HepG2 (cell line): Measurements from ENCODE around the gene EEPD1. TPM values are rescaled to one million over a fixed set of nuclear protein-coding genes. Genes with fewer than 3 reads are reported as not detected.

Experiments used
- AHR ChIP-seq: IDR thresholded peaks from 2 replicates; pipeline ENCODE4 v1.6.1; 2018; ENCODE audit warnings: missing genetic modification reagents, missing compliant biosample characterization
- BORCS8-MEF2B ChIP-seq: sonication (generic); formaldehyde crosslinking; IDR thresholded peaks from 2 replicates; pipeline ENCODE4 v1.8.0; 2022; ENCODE audit warnings: mild to moderate bottlenecking, missing genetic modification reagents
- CENPBD1 ChIP-seq: sonication (generic); formaldehyde crosslinking; IDR thresholded peaks from 2 replicates; pipeline ENCODE4 v1.8.0; 2022; ENCODE audit warnings: missing genetic modification reagents, low read depth, mild to moderate bottlenecking, borderline replicate concordance
- CHD4 ChIP-seq: fragments of 200-600 bp; sonication (generic); IDR thresholded peaks from 2 replicates; pipeline ENCODE4 v1.7.0; 2017; ENCODE audit warnings: mild to moderate bottlenecking, low read length, borderline replicate concordance
- DZIP1 ChIP-seq: sonication (generic); formaldehyde crosslinking; IDR thresholded peaks from 2 replicates; pipeline ENCODE4 v1.5.0; 2020; ENCODE audit warnings: mild to moderate bottlenecking, missing genetic modification reagents
- GLI4 ChIP-seq: sonication (generic); formaldehyde crosslinking; IDR thresholded peaks from 2 replicates; pipeline ENCODE4 v1.5.1; 2020; ENCODE audit warnings: missing genetic modification reagents, mild to moderate bottlenecking, moderate library complexity, borderline replicate concordance
- HMGXB3 ChIP-seq: sonication (generic); formaldehyde crosslinking; IDR thresholded peaks from 2 replicates; pipeline ENCODE4 v1.4.0; 2020; ENCODE audit warnings: missing genetic modification reagents, borderline replicate concordance
- KDM4B ChIP-seq: sonication (generic); formaldehyde crosslinking; IDR thresholded peaks from 2 replicates; pipeline ENCODE4 v1.4.0; 2020; ENCODE audit warnings: missing genetic modification reagents
- NR0B2 ChIP-seq: sonication (generic); formaldehyde crosslinking; IDR thresholded peaks from 2 replicates; pipeline ENCODE4 v1.4.0; 2020; ENCODE audit warnings: mild to moderate bottlenecking, missing genetic modification reagents
- PHF8 ChIP-seq: sonication (generic); formaldehyde crosslinking; IDR thresholded peaks from 2 replicates; pipeline ENCODE4 v1.5.0; 2020; ENCODE audit warnings: missing genetic modification reagents
- POLR2A ChIP-seq, 2 experiments: IDR thresholded peaks; 2 replicates each; pipeline ENCODE4 v1.6.1; 2011; ENCODE audit warnings: low read depth in 2 of 2, low read length in 2 of 2, mild to moderate bottlenecking in 1 of 2, moderate library complexity in 1 of 2; ENCODE audit not compliant: insufficient read depth in 1 of 2
- REXO4 ChIP-seq: sonication (generic); formaldehyde crosslinking; IDR thresholded peaks from 2 replicates; pipeline ENCODE4 v1.8.0; 2022; ENCODE audit warnings: missing genetic modification reagents, mild to moderate bottlenecking, borderline replicate concordance
- SMC3 ChIP-seq: IDR thresholded peaks from 2 replicates; pipeline ENCODE4 v1.6.1; 2011; ENCODE audit warnings: low read length, improper control_type of control experiment
- SRSF1 ChIP-seq: fragments of 200-400 bp; formaldehyde crosslinking; optimal IDR thresholded peaks from 2 replicates; pipeline ENCODE3; 2017; ENCODE audit warnings: mild to moderate bottlenecking, low read depth, low read length, moderate library complexity
- THRA ChIP-seq: sonication (generic); formaldehyde crosslinking; IDR thresholded peaks from 2 replicates; pipeline ENCODE4 v1.4.0; 2020; ENCODE audit warnings: missing genetic modification reagents, borderline replicate concordance
- ZNF230 ChIP-seq: sonication (generic); formaldehyde crosslinking; IDR thresholded peaks from 2 replicates; pipeline ENCODE4 v1.4.0; 2020; ENCODE audit warnings: mild to moderate bottlenecking, missing genetic modification reagents
- ZNF44 ChIP-seq: sonication (generic); formaldehyde crosslinking; IDR thresholded peaks from 2 replicates; pipeline ENCODE4 v1.5.1; 2020; ENCODE audit warnings: mild to moderate bottlenecking, missing genetic modification reagents
- ZNF501 ChIP-seq: sonication (generic); formaldehyde crosslinking; IDR thresholded peaks from 2 replicates; pipeline ENCODE4 v1.5.1; 2020; ENCODE audit warnings: mild to moderate bottlenecking, moderate library complexity, missing genetic modification reagents
- ZNF569 ChIP-seq: sonication (generic); formaldehyde crosslinking; IDR thresholded peaks from 2 replicates; pipeline ENCODE4 v1.5.0; 2020; ENCODE audit warnings: mild to moderate bottlenecking, missing genetic modification reagents, moderate library complexity, borderline replicate concordance
- ZNF672 ChIP-seq: sonication (generic); formaldehyde crosslinking; IDR thresholded peaks from 2 replicates; pipeline ENCODE4 v1.8.1; 2022; ENCODE audit warnings: missing genetic modification reagents
- ZNF761 ChIP-seq: sonication (generic); formaldehyde crosslinking; conservative IDR thresholded peaks from 2 replicates; pipeline ENCODE4 v1.4.0; 2020; ENCODE audit warnings: mild to moderate bottlenecking, missing genetic modification reagents
- ZSCAN21 ChIP-seq: sonication (generic); formaldehyde crosslinking; IDR thresholded peaks from 2 replicates; pipeline ENCODE4 v1.8.0; 2022; ENCODE audit warnings: mild to moderate bottlenecking, missing genetic modification reagents, moderate library complexity, borderline replicate concordance
- polyA plus RNA-seq, 8 experiments: library from polyadenylated mRNA; depleted of rRNA in 3 of 8; stranded (reverse) in 7 of 8; unstranded in 1 of 8; fragments of >200 nt; fragmentation: Illumina TruSeq in 4 of 8; extraction: Trizol in 4 of 8; gene quantifications; 2 replicates each; pipeline versions ENCODE4 v1.2.1 to v1.2.3, GENCODE V29; 2011 to 2016; ENCODE audit warnings: low read depth in 4 of 8, missing spikeins in 1 of 8, mixed read lengths in 1 of 8; ENCODE audit not compliant: insufficient read depth in 1 of 8
- total RNA-seq, 5 experiments: library from RNA; depleted of rRNA; stranded (reverse); fragments of >200 nt; fragmentation: Illumina TruSeq; extraction: Trizol; gene quantifications; 2 replicates each; pipeline ENCODE4 v1.2.3, GENCODE V29; 2016; ENCODE audit warnings: low read depth in 1 of 5

The EEPD1 gene
- total and polyA plus RNA-seq, 2 of the 13 experiments (the other 11 are each of a cell fraction or from before 2014, with no cell fraction given) = 10.1 to 16.4 TPM

GRCh38 chr7:36216063-36216684 is 63.1 kb downstream of the EEPD1 start (continued):
- no peak for TF ChIP-seq NR0B2 (CRISPR knock-in tag)
- TF ChIP-seq ZNF761 (CRISPR knock-in tag) = no peak
- no peak for TF ChIP-seq CHD4
- TF ChIP-seq KDM4B (CRISPR knock-in tag) = no peak
- TF ChIP-seq CENPBD1 (CRISPR knock-in tag) = no peak
- TF ChIP-seq THRA = no peak
- TF ChIP-seq ZNF44 (CRISPR knock-in tag) = no peak
- TF ChIP-seq SMC3 = no peak
- TF ChIP-seq AHR (CRISPR knock-in tag) = no peak
- TF ChIP-seq POLR2A (IDR thresholded peaks at IDR 0.05; ENCODE audit: insufficient read depth in 1 of 2, low read depth in 2 of 2, low read length in 2 of 2) = no peak
- TF ChIP-seq ZSCAN21 (CRISPR knock-in tag) = no peak
- no peak for TF ChIP-seq ZNF569 (CRISPR knock-in tag)
- no peak for TF ChIP-seq REXO4
- no peak for TF ChIP-seq DZIP1 (CRISPR knock-in tag)
- no peak for TF ChIP-seq GLI4
- no peak for TF ChIP-seq BORCS8-MEF2B (CRISPR knock-in tag)
- no peak for TF ChIP-seq ZNF230 (CRISPR knock-in tag)
- no peak for TF ChIP-seq SRSF1
- TF ChIP-seq ZNF501 (CRISPR knock-in tag) = no peak
- TF ChIP-seq ZNF672 (CRISPR knock-in tag) = no peak
- TF ChIP-seq HMGXB3 (CRISPR knock-in tag) = no peak
- TF ChIP-seq PHF8 (CRISPR knock-in tag) = no peak
